ENCODE measurements around the gene CHMP1A.

CHMP1A gene

GRCh38 chr16:89639385-89639784 lies 18.1 kb downstream of the CHMP1A start:
- no CpG with 5 or more reads among the region's 6 CpGs for WGBS (ENCODE audit: extremely low coverage, insufficient coverage, insufficient read length)
- no peak overlapping the region for H3K4me3 ChIP-seq (ENCODE audit: low read depth, low read length)
- no peak overlapping the region for H2BK120ac ChIP-seq (ENCODE audit: insufficient read depth, low read length, poor library complexity)
- no peaks in the 10 kb centered on the region for H3K79me1 ChIP-seq (ENCODE audit: low read length)
- no peaks in the 10 kb centered on the region for H3K79me2 ChIP-seq (ENCODE audit: control insufficient read depth, insufficient read depth, low read length, poor library complexity)
- peaks cover 0 to 7% of the 10 kb centered on the region in 2 experiments for H3K4me1 ChIP-seq (ENCODE audit: control insufficient read depth in 1 of 2, insufficient read depth in 2 of 2, low read length in 2 of 2)
- H3K9me3 ChIP-seq (ENCODE audit: insufficient read depth, low read depth, low read length) = no peaks in the 10 kb centered on the region
- no peak for DNase-seq
- H4K8ac ChIP-seq (ENCODE audit: low read depth, low read length) = no peak overlapping the region
- no peak overlapping the region for H3K4me2 ChIP-seq (ENCODE audit: low read length)
- no peak overlapping the region for H2AK5ac ChIP-seq (ENCODE audit: low read length)
- no peak overlapping the region for H3K4ac ChIP-seq (ENCODE audit: low read depth, low read length)
- no peak overlapping the region for H3K14ac ChIP-seq (ENCODE audit: low read length)
- H2BK5ac ChIP-seq (ENCODE audit: low read depth, low read length, poor library complexity) = no peak overlapping the region
- no peak overlapping the region for H4K91ac ChIP-seq (ENCODE audit: low read depth, low read length)
- H3K23ac ChIP-seq (ENCODE audit: low read length) = no peak overlapping the region
- H3K27ac ChIP-seq (ENCODE audit: low read depth, low read length) = no peak overlapping the region
- no peak overlapping the region for H2BK12ac ChIP-seq (ENCODE audit: low read length)
- H3K9ac ChIP-seq (ENCODE audit: low read length) = no peak overlapping the region
- H3K36me3 ChIP-seq (ENCODE audit: control insufficient read depth in 1 of 2, insufficient read depth in 2 of 2, low read length in 2 of 2) = peaks cover 2 to 3% of the 10 kb centered on the region in 2 experiments
- no peak overlapping the region for H4K12ac ChIP-seq (ENCODE audit: low read depth, low read length)
- peaks cover 3% of the 10 kb centered on the region for H3K27me3 ChIP-seq (ENCODE audit: insufficient read depth, low read length)
- no peak overlapping the region for H3K18ac ChIP-seq (ENCODE audit: low read length)
- no peak overlapping the region for H2AFZ ChIP-seq (ENCODE audit: insufficient read depth, low read length, poor library complexity)

- H3K4me3 ChIP-seq (ENCODE audit: low read depth, low read length) = no peak overlapping the region
- WGBS (ENCODE audit: extremely low coverage, insufficient coverage, insufficient read length) = no CpG with 5 or more reads among the region's 10 CpGs
- no peak overlapping the region for H2BK5ac ChIP-seq (ENCODE audit: low read depth, low read length, poor library complexity)
- no peak for DNase-seq
- H2AK5ac ChIP-seq (ENCODE audit: low read length) = no peak overlapping the region
- H3K36me3 ChIP-seq (ENCODE audit: control insufficient read depth in 1 of 2, insufficient read depth in 2 of 2, low read length in 2 of 2) = no peaks in the 10 kb centered on the region
- no peak overlapping the region for H3K27ac ChIP-seq (ENCODE audit: low read depth, low read length)
- H3K4me2 ChIP-seq (ENCODE audit: low read length) = no peak overlapping the region
- H2BK120ac ChIP-seq (ENCODE audit: insufficient read depth, low read length, poor library complexity) = no peak overlapping the region
- H4K8ac ChIP-seq (ENCODE audit: low read depth, low read length) = no peak overlapping the region
- peaks cover 0 to 7% of the 10 kb centered on the region in 2 experiments for H3K4me1 ChIP-seq (ENCODE audit: control insufficient read depth in 1 of 2, insufficient read depth in 2 of 2, low read length in 2 of 2)
- H3K4ac ChIP-seq (ENCODE audit: low read depth, low read length) = no peak overlapping the region
- H3K18ac ChIP-seq (ENCODE audit: low read length) = no peak overlapping the region
- no peak overlapping the region for H3K23ac ChIP-seq (ENCODE audit: low read length)
- no peaks in the 10 kb centered on the region for H3K9me3 ChIP-seq (ENCODE audit: insufficient read depth, low read depth, low read length)
- no peak overlapping the region for H2BK12ac ChIP-seq (ENCODE audit: low read length)
- no peak overlapping the region for H4K12ac ChIP-seq (ENCODE audit: low read depth, low read length)
- no peaks in the 10 kb centered on the region for H3K79me2 ChIP-seq (ENCODE audit: control insufficient read depth, insufficient read depth, low read length, poor library complexity)
- no peaks in the 10 kb centered on the region for H3K79me1 ChIP-seq (ENCODE audit: low read length)
- H2AFZ ChIP-seq (ENCODE audit: insufficient read depth, low read length, poor library complexity) = no peak overlapping the region
- H3K14ac ChIP-seq (ENCODE audit: low read length) = no peak overlapping the region
- no peak overlapping the region for H3K9ac ChIP-seq (ENCODE audit: low read length)
- peaks cover 3% of the 10 kb centered on the region for H3K27me3 ChIP-seq (ENCODE audit: insufficient read depth, low read length)
- H4K91ac ChIP-seq (ENCODE audit: low read depth, low read length) = no peak overlapping the region
Measured at GRCh38 chr16:89638455-89638854, 19.1 kb downstream of the CHMP1A start.

- no peak overlapping the region for H2BK12ac ChIP-seq (ENCODE audit: low read length)
- H2BK5ac ChIP-seq (ENCODE audit: low read depth, low read length, poor library complexity) = no peak overlapping the region
- peaks cover 0 to 7% of the 10 kb centered on the region in 2 experiments for H3K4me1 ChIP-seq (ENCODE audit: control insufficient read depth in 1 of 2, insufficient read depth in 2 of 2, low read length in 2 of 2)
- H3K9me3 ChIP-seq (ENCODE audit: insufficient read depth, low read depth, low read length) = no peaks in the 10 kb centered on the region
- no peaks in the 10 kb centered on the region for H3K36me3 ChIP-seq (ENCODE audit: control insufficient read depth in 1 of 2, insufficient read depth in 2 of 2, low read length in 2 of 2)
- H4K8ac ChIP-seq (ENCODE audit: low read depth, low read length) = no peak overlapping the region
- no peak for DNase-seq
- no peak overlapping the region for H3K14ac ChIP-seq (ENCODE audit: low read length)
- H3K4me3 ChIP-seq (ENCODE audit: low read depth, low read length) = no peak overlapping the region
- H2BK120ac ChIP-seq (ENCODE audit: insufficient read depth, low read length, poor library complexity) = no peak overlapping the region
- no peaks in the 10 kb centered on the region for H3K79me2 ChIP-seq (ENCODE audit: control insufficient read depth, insufficient read depth, low read length, poor library complexity)
- H3K18ac ChIP-seq (ENCODE audit: low read length) = no peak overlapping the region
- no peak overlapping the region for H3K23ac ChIP-seq (ENCODE audit: low read length)
- no peak overlapping the region for H3K9ac ChIP-seq (ENCODE audit: low read length)
- no peaks in the 10 kb centered on the region for H3K79me1 ChIP-seq (ENCODE audit: low read length)
- no peak overlapping the region for H4K12ac ChIP-seq (ENCODE audit: low read depth, low read length)
- H3K4ac ChIP-seq (ENCODE audit: low read depth, low read length) = no peak overlapping the region
- no peak overlapping the region for H4K91ac ChIP-seq (ENCODE audit: low read depth, low read length)
- peaks cover 3% of the 10 kb centered on the region for H3K27me3 ChIP-seq (ENCODE audit: insufficient read depth, low read length)
- H3K4me2 ChIP-seq (ENCODE audit: low read length) = no peak overlapping the region
- H3K27ac ChIP-seq (ENCODE audit: low read depth, low read length) = no peak overlapping the region
- H2AFZ ChIP-seq (ENCODE audit: insufficient read depth, low read length, poor library complexity) = no peak overlapping the region
- WGBS (ENCODE audit: extremely low coverage, insufficient coverage, insufficient read length) = no CpG with 5 or more reads among the region's 10 CpGs
- no peak overlapping the region for H2AK5ac ChIP-seq (ENCODE audit: low read length)
Measured at GRCh38 chr16:89637379-89637778, 20.1 kb downstream of the CHMP1A start.

GRCh38 chr16:89636663-89637062 lies 20.8 kb downstream of the CHMP1A start:
- no peak overlapping the region for H3K14ac ChIP-seq (ENCODE audit: low read length)

More at GRCh38 chr16:89636663-89637062, 20.8 kb downstream of the CHMP1A start:
- Histone ChIP-seq H3K4ac (ENCODE audit: low read depth, low read length) (no peak overlapping the region), H4K91ac (ENCODE audit: low read depth, low read length) (no peak overlapping the region), H2BK12ac (ENCODE audit: low read length) (no peak overlapping the region), H4K12ac (ENCODE audit: low read depth, low read length) (no peak overlapping the region), H3K4me1 (ENCODE audit: control insufficient read depth in 1 of 2, insufficient read depth in 2 of 2, low read length in 2 of 2) (peaks cover 0 to 7% of the 10 kb centered on the region in 2 experiments), H4K8ac (ENCODE audit: low read depth, low read length) (no peak overlapping the region), H3K9me3 (ENCODE audit: insufficient read depth, low read depth, low read length) (no peaks in the 10 kb centered on the region), H3K4me3 (ENCODE audit: low read depth, low read length) (no peak overlapping the region), H3K18ac (ENCODE audit: low read length) (no peak overlapping the region), H3K79me2 (ENCODE audit: control insufficient read depth, insufficient read depth, low read length, poor library complexity) (no peaks in the 10 kb centered on the region), H3K27me3 (ENCODE audit: insufficient read depth, low read length) (peaks cover 3% of the 10 kb centered on the region), H3K4me2 (ENCODE audit: low read length) (no peak overlapping the region), H2AK5ac (ENCODE audit: low read length) (no peak overlapping the region), H3K23ac (ENCODE audit: low read length) (no peak overlapping the region), H2BK120ac (ENCODE audit: insufficient read depth, low read length, poor library complexity) (no peak overlapping the region), H3K79me1 (ENCODE audit: low read length) (no peaks in the 10 kb centered on the region), H2BK5ac (ENCODE audit: low read depth, low read length, poor library complexity) (no peak overlapping the region), H2AFZ (ENCODE audit: insufficient read depth, low read length, poor library complexity) (no peak overlapping the region), H3K36me3 (ENCODE audit: control insufficient read depth in 1 of 2, insufficient read depth in 2 of 2, low read length in 2 of 2) (no peaks in the 10 kb centered on the region), H3K9ac (ENCODE audit: low read length) (no peak overlapping the region), H3K27ac (ENCODE audit: low read depth, low read length) (no peak overlapping the region)
- DNase-seq = no peak
- no CpG with 5 or more reads among the region's 12 CpGs for WGBS (ENCODE audit: extremely low coverage, insufficient coverage, insufficient read length)

All from trophoblast cell (in vitro differentiated cells and primary cell).